ENCODE data around the gene GLDC.

- TF ChIP-seq E2F4 (IDR thresholded peaks at IDR 0.05; ENCODE audit: low read depth, low read length) (no peak), ZBTB4 (CRISPR knock-in tag; IDR thresholded peaks at IDR 0.05) (no peak), ETV6 (conservative IDR thresholded peaks at IDR 0.05 in 1 of 2, IDR thresholded peaks at IDR 0.05 in 1 of 2; ENCODE audit: borderline replicate concordance in 1 of 2, low read depth in 1 of 2) (peak in 1 of 2 experiments; percentile 30; a peak in 1 of 4 replicates), ZNF274 (IDR thresholded peaks at IDR 0.05; ENCODE audit: insufficient read depth, insufficient read length) (no peak), CTCF (IDR thresholded peaks at IDR 0.05 in 2 of 3, conservative IDR thresholded peaks at IDR 0.05 in 1 of 3; ENCODE audit: control insufficient read depth in 2 of 3, extremely low read depth in 1 of 3, insufficient read depth in 1 of 3, low read depth in 3 of 3, low read length in 3 of 3) (no peak), HDAC2 (IDR thresholded peaks at IDR 0.05) (no peak), BCL11A (IDR thresholded peaks at IDR 0.05; ENCODE audit: low read depth, low read length) (peak; percentile 60), MTA3 (IDR thresholded peaks at IDR 0.05; ENCODE audit: borderline replicate concordance, low read length) (no peak), SMC3 (IDR thresholded peaks at IDR 0.05; ENCODE audit: borderline replicate concordance, low read length) (0 out of 2 replicates have a peak, but pooled peaks have one; percentile 15), TAF1 (IDR thresholded peaks at IDR 0.05; ENCODE audit: borderline replicate concordance, low read depth, low read length) (0 out of 2 replicates have a peak, but pooled peaks have one; percentile 37), POLR2A (IDR thresholded peaks at IDR 0.05; ENCODE audit: low read depth, low read length) (peak; percentile 50), RB1 (IDR thresholded peaks at IDR 0.05; ENCODE audit: borderline replicate concordance) (no peak), EZH2 (IDR thresholded peaks at IDR 0.05; ENCODE audit: borderline replicate concordance, control insufficient read depth, low read depth, low read length) (no peak)
Measured at GRCh38 chr9:6632516-6633183, 12.9 kb downstream of the GLDC start.

All from GM12878 (cell line).